Esophagus muscularis mucosa (tissue), 4 donors: ENCODE data around the gene PLD1.

Experiments used
- CTCF ChIP-seq, 3 experiments: fragments of 200-600 bp in 2 of 3; fragments of 450-650 bp in 1 of 3; sonication (generic) in 2 of 3; IDR thresholded peaks; one replicate each; pipeline ENCODE4 v1.5.1; 2017 to 2019; ENCODE audit warnings: antibody characterized with exemption in 3 of 3, mild to moderate bottlenecking in 2 of 3, moderate library complexity in 1 of 3
- EP300 ChIP-seq: sonication (generic); formaldehyde crosslinking; IDR thresholded peaks from one replicate; pipeline ENCODE4 v1.6.1; 2017; ENCODE audit warnings: antibody characterized with exemption
- POLR2A ChIP-seq: fragments of 450-650 bp; IDR thresholded peaks from one replicate; pipeline ENCODE4 v1.6.1; 2017; ENCODE audit warnings: antibody characterized with exemption, moderate library complexity, mild to moderate bottlenecking, low read depth
- POLR2AphosphoS5 ChIP-seq, 2 donors: sonication (generic); formaldehyde crosslinking; IDR thresholded peaks; one replicate each; pipeline ENCODE4 v1.6.1; 2017; ENCODE audit warnings: antibody characterized with exemption in 2 of 2

DNA sequence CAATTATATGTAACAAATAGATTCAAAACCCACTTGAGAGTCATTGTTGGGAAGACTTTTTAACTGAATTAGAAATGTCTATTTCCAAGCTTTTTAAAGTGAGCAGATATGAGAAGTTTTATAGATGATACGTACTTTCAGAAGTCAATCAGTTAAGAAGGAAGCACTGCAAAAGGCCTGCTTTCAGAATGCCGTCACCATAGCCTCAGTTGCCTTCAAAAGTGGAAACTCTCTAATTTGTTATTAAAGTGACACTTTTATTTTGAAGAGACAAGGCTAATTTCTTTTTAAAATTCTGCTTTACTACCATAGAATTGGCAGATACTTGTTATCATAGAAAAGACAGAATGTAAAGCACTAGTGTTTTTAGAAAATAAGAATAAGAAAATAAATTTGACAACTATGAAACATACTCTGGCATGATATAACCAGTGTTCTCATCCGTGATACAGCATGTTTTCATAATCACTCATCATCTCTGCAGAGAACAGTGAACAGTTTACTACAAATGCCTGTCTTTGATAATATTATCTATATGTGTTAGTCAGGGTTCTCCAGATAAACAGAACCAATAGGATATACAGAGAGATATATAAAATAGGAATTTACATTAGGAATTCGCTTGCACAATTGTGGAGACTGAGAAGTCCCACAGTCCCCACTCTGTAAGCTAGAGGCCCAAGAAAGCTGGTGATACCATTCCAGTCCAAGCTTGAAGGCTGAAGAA lies 7.0 kb upstream of the PLD1 start:
- TF ChIP-seq POLR2A (no peak), CTCF (IDR thresholded peaks at IDR 0.05) (no peak), POLR2AphosphoS5 (IDR thresholded peaks at IDR 0.05) (no peak), EP300 (no peak)
